ENCODE results near the gene SHB. TPM values are rescaled to one million over a fixed set of nuclear protein-coding genes. Genes with fewer than 3 reads are reported as not detected.

Gene SHB
- total and polyA plus RNA-seq, 7 donors: 4.0 to 30.7 (median 8.6) TPM

DNA sequence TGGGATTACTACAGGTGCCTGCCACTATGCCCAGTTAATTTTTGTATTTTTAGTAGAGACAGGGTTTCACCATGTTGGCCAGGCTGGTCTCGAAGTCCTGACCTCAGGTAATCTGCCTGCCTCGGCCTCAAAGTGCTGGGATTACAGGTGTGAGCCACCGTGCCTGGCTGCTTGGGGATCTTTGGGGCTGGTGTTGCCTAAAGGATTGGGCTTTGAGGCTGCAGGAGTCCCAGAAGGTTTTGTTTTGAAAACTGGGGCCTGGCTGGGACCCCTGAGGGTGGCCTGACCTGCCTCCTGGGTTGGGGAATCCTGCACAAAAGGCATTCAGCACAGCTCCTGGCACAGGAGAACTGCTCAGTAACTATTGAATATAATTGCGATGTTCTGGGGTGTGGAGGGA, 25.1 kb upstream of the SHB start:
- Histone ChIP-seq H3K4me1 (no peaks in the 10 kb centered on the region), H3K36me3 (ENCODE audit: insufficient read depth in 1 of 2, low read depth in 1 of 2) (no peaks in the 10 kb centered on the region), H3K27ac (no peak overlapping the region), H3K4me3 (no peak overlapping the region), H3K9me3 (no peaks in the 10 kb centered on the region), H3K27me3 (ENCODE audit: insufficient read depth in 3 of 3, low read length in 2 of 3) (no peaks in the 10 kb centered on the region)
- ATAC-seq (no peak), DNase-seq (no peak)
- TF ChIP-seq, protein P1, sequence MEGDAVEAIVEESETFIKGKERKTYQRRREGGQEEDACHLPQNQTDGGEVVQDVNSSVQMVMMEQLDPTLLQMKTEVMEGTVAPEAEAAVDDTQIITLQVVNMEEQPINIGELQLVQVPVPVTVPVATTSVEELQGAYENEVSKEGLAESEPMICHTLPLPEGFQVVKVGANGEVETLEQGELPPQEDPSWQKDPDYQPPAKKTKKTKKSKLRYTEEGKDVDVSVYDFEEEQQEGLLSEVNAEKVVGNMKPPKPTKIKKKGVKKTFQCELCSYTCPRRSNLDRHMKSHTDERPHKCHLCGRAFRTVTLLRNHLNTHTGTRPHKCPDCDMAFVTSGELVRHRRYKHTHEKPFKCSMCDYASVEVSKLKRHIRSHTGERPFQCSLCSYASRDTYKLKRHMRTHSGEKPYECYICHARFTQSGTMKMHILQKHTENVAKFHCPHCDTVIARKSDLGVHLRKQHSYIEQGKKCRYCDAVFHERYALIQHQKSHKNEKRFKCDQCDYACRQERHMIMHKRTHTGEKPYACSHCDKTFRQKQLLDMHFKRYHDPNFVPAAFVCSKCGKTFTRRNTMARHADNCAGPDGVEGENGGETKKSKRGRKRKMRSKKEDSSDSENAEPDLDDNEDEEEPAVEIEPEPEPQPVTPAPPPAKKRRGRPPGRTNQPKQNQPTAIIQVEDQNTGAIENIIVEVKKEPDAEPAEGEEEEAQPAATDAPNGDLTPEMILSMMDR (IDR thresholded peaks at IDR 0.05): no peak
- WGBS, 3 donors: 89 to 95% (median 93%) methylated on average over 4 of the region's 4 CpGs
- intact Hi-C loops (cut with DNase I): no loop called here

DNA sequence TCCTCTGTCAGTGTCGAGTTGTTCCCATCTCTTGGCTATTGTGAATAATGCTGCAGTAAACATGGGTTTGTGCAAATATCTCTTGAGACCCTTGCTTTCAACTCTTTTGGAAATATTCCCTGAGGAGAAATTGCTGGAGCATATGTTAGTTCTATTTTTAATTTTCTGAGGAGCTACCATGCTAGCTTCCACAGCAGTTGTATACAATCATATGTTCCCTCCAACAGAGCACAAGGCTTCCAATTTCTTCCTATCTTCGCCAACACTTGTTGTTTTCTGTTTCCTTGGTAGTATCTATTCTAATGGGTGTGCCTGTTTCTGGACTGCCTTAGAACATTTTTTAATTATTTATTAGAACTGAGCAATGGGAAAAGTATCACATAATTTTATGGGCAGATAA, 23.6 kb upstream of the SHB start:
- intact Hi-C loops (cut with DNase I): no loop called here
- no peaks in the 10 kb centered on the region for H3K9me3 ChIP-seq
- TF ChIP-seq, protein P1 (IDR thresholded peaks at IDR 0.05): no peak
- no peak overlapping the region for H3K27ac ChIP-seq
- H3K27me3 ChIP-seq (ENCODE audit: insufficient read depth in 3 of 3, low read length in 2 of 3): no peaks in the 10 kb centered on the region
- 86 to 92% (median 92%) methylated on average over 2 of the region's 2 CpGs for WGBS, 3 donors
- ATAC-seq: no peak
- DNase-seq: no peak
- H3K4me1 ChIP-seq: peaks cover 8% of the 10 kb centered on the region
- no peak overlapping the region for H3K4me3 ChIP-seq
- H3K36me3 ChIP-seq (ENCODE audit: insufficient read depth in 1 of 2, low read depth in 1 of 2): no peaks in the 10 kb centered on the region

DNA sequence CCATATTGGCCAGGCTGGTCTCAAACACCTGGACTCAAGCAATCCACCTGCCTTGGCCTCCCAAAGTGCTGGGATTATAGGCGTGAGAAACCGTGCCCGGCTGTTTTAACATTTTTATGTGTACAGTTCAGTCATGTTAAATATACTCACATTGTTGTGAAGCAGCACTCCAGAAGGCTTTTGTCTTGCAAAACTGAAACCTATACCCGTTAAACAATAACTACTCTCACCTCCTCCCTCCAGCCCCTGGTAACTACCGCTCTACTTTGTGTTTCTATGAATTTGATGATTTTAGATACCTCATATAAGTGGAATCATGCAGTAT, 23.1 kb upstream of the SHB start:
- Histone ChIP-seq H3K27ac (no peak overlapping the region), H3K9me3 (no peaks in the 10 kb centered on the region), H3K27me3 (ENCODE audit: insufficient read depth in 3 of 3, low read length in 2 of 3) (no peaks in the 10 kb centered on the region), H3K4me1 (peaks cover 8% of the 10 kb centered on the region), H3K36me3 (ENCODE audit: insufficient read depth in 1 of 2, low read depth in 1 of 2) (no peaks in the 10 kb centered on the region), H3K4me3 (no peak overlapping the region)
- intact Hi-C loops (cut with DNase I): no loop called here
- 95 to 97% (median 96%) methylated on average over 5 of the region's 5 CpGs for WGBS, 3 donors
- DNase-seq (no peak), ATAC-seq (no peak)
- TF ChIP-seq, protein P1 (IDR thresholded peaks at IDR 0.05): no peak

DNA sequence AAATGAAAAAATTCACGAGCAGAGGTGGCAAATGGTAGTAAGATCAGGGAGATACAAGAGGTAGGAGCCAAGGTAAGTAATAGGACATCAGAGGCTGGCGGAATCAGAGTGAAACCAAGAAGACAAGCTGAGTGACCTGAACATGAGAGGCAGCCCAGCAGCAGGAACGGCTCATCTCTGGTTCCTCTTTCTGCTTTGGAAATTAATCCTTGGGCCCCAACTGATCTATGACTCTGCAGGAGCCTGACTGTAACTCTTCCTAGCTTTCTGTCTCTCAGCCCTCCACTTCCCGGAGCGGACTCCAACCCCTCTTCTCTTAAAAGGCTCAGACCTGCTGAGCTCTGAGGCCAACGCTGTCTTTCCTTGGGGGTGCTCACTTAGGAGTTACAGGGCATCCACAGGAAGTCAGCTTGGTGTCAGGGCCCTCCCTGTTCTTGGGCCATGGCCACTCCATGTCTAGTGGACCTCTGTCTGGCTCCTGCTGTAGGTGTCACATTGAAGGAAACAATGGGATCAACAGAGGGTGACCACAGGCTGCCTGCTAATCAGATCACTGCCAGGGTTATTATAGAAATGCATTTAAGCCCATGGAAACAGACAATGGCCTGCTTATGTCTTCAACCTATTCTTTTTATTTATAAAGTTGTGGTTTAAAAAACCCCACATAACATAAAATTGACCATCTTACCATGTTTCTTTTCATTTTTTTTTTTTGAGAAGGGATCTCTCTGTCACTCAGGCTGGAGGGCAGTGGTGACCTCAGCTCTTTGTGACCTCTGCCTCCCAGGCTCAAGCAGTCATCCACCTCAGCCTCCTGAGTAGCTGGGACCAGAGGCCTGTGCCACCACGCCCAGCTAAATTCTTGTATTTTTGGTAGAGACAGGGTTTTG, 22.5 kb upstream of the SHB start:
- Histone ChIP-seq H3K9me3 (no peaks in the 10 kb centered on the region), H3K36me3 (ENCODE audit: insufficient read depth in 1 of 2, low read depth in 1 of 2) (no peaks in the 10 kb centered on the region), H3K27me3 (ENCODE audit: insufficient read depth in 3 of 3, low read length in 2 of 3) (no peaks in the 10 kb centered on the region), H3K4me1 (peaks cover 8% of the 10 kb centered on the region), H3K27ac (no peak overlapping the region), H3K4me3 (no peak overlapping the region)
- WGBS, 3 donors: 86 to 92% (median 91%) methylated on average over 7 of the region's 7 CpGs
- TF ChIP-seq, protein P1 (IDR thresholded peaks at IDR 0.05): no peak
- ATAC-seq (no peak), DNase-seq (no peak)
- intact Hi-C loops (cut with DNase I): no loop called here

DNA sequence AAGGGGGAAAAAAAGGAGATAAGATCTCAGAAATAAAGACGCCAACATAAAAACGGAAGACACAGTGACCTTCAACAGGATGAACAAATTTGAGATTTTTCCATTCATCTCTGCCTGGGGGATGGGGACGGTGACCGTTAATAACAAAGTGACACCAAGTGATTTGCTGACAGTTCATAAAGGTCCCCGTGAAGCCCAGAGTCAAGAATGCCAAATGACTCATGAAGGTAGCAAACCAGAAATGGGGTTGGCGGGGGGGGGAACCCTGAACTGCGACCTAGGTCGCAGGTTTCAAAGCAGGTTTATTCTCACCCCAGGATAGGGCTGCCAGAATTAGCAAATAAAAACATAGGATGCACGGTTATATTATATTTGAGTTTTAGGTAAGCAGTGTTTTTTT, 21.1 kb upstream of the SHB start:
- Histone ChIP-seq H3K36me3 (ENCODE audit: insufficient read depth in 1 of 2, low read depth in 1 of 2) (no peaks in the 10 kb centered on the region), H3K4me1 (peaks cover 8% of the 10 kb centered on the region), H3K27me3 (ENCODE audit: insufficient read depth in 3 of 3, low read length in 2 of 3) (no peaks in the 10 kb centered on the region), H3K9me3 (no peaks in the 10 kb centered on the region), H3K4me3 (no peak overlapping the region), H3K27ac (no peak overlapping the region)
- intact Hi-C loops (cut with DNase I): no loop called here
- TF ChIP-seq, protein P1 (IDR thresholded peaks at IDR 0.05): no peak
- WGBS, 3 donors: 69 to 78% (median 74%) methylated on average over 9 of the region's 9 CpGs
- no peak for ATAC-seq
- no peak for DNase-seq

Measured in psoas muscle (tissue), 8 donors.